ENCODE data around the gene ALCAM.
"Not testable (repeated sequence)": the region's sequence is repeated elsewhere in the genome, so short reads cannot be mapped to it uniquely, and the experiment has no call there.

The ALCAM gene

GRCh38 chr3:105603516-105603915, 236.8 kb downstream of the ALCAM start:
- not testable (repeated sequence) for DNase-seq

GRCh38 chr3:105606016-105606415, 239.3 kb downstream of the ALCAM start:
- DNase-seq = no peak

- DNase-seq = no peak
Observed at GRCh38 chr3:105608623-105609022, 241.9 kb downstream of the ALCAM start.

- DNase-seq = no peak
Observed at GRCh38 chr3:105610473-105610872, 243.8 kb downstream of the ALCAM start.

- no peak for DNase-seq
Observed at GRCh38 chr3:105611304-105612192, 244.8 kb downstream of the ALCAM start.

- no peak for DNase-seq
Observed at GRCh38 chr3:105613120-105613519, 246.4 kb downstream of the ALCAM start.

- DNase-seq = no peak
Observed at GRCh38 chr3:105614288-105615030, 247.8 kb downstream of the ALCAM start.

GRCh38 chr3:105615814-105616213, 249.1 kb downstream of the ALCAM start:
- no peak for DNase-seq

- no peak for DNase-seq
Observed at GRCh38 chr3:105616374-105617121, 249.8 kb downstream of the ALCAM start.

GRCh38 chr3:105618556-105618955, 251.8 kb downstream of the ALCAM start:
- no peak for DNase-seq

- no peak for DNase-seq
Observed at GRCh38 chr3:105619651-105620050, 252.9 kb downstream of the ALCAM start.

GRCh38 chr3:105620236-105620635, 253.5 kb downstream of the ALCAM start:
- DNase-seq = no peak

- no peak for DNase-seq
Observed at GRCh38 chr3:105622169-105622568, 255.5 kb downstream of the ALCAM start.

Data from CD4-positive, alpha-beta T cell treated with Interleukin-21 for 1 hour (primary cell).